Sigmoid colon (tissue), 7 donors: ENCODE results near the gene SORCS2. TPM values are rescaled to one million over a fixed set of nuclear protein-coding genes. Genes with fewer than 3 reads are reported as not detected.

Experiments
- DNase-seq: peaks from one replicate; pipeline ENCODE4 v3.0.0-alpha.2; 2019
- H3K27ac ChIP-seq, 4 donors: fragments of 200-600 bp; sonication (generic); one replicate each; pipeline ENCODE4 v1.5.1; 2016 to 2019; ENCODE audit warnings: mild to moderate bottlenecking in 1 of 4
- H3K27me3 ChIP-seq, 3 donors: fragments of 200-600 bp; sonication (generic); one replicate each; pipeline ENCODE4 v1.5.1; 2019; ENCODE audit warnings: mild to moderate bottlenecking in 1 of 3
- H3K36me3 ChIP-seq, 4 donors: fragments of 200-600 bp; sonication (generic); one replicate each; pipeline ENCODE4 v1.5.1; 2016 to 2019
- H3K4me1 ChIP-seq, 4 donors: fragments of 200-600 bp; sonication (generic); one replicate each; pipeline ENCODE4 v1.5.1; 2017 to 2019
- H3K4me3 ChIP-seq, 4 donors: fragments of 200-600 bp; sonication (generic); one replicate each; pipeline ENCODE4 v1.5.1; 2017 to 2019; ENCODE audit warnings: mild to moderate bottlenecking in 2 of 4, moderate library complexity in 1 of 4
- H3K9me3 ChIP-seq, 4 donors: fragments of 200-600 bp in 3 of 4; sonication (generic) in 3 of 4; one replicate each; pipeline versions ENCODE4 v1.5.1 to v1.6.1; 2013 to 2019
- CTCF ChIP-seq, 4 experiments: fragments of 450-650 bp in 3 of 4; fragments of 200-600 bp in 1 of 4; IDR thresholded peaks; one replicate each; pipeline ENCODE4 v1.5.1; 2016 to 2019; ENCODE audit warnings: antibody characterized with exemption in 4 of 4, mild to moderate bottlenecking in 3 of 4, moderate library complexity in 2 of 4
- EP300 ChIP-seq, 4 donors: sonication (generic); formaldehyde crosslinking; IDR thresholded peaks; one replicate each; pipeline ENCODE4 v1.6.1; 2017; ENCODE audit warnings: antibody characterized with exemption in 4 of 4
- POLR2A ChIP-seq, 2 donors: fragments of 450-650 bp; IDR thresholded peaks; one replicate each; pipeline ENCODE4 v1.6.1; 2016; ENCODE audit warnings: antibody characterized with exemption in 2 of 2, mild to moderate bottlenecking in 2 of 2, moderate library complexity in 2 of 2
- POLR2AphosphoS5 ChIP-seq, 4 donors: sonication (generic); formaldehyde crosslinking; IDR thresholded peaks; one replicate each; pipeline ENCODE4 v1.6.1; 2017; ENCODE audit warnings: antibody characterized with exemption in 4 of 4
- WGBS, 2 donors: extraction: QIAGEN DNeasy Blood & Tissue Kit; methylation state at CpG; one replicate each; pipeline ENCODE4 v1.1.7; 2013; 5-methylcytosine and 5-hydroxymethylcytosine counted together
- intact Hi-C: fragments of 100-400 bp; cut with DNase I; formaldehyde crosslinking; loops from one replicate; pipeline ENCODE4 v1.15.1; 2023
- polyA plus RNA-seq, 3 donors: library from polyadenylated mRNA; stranded (reverse); fragments of 200-250 nt; gene quantifications; one replicate each; pipeline ENCODE4 v1.2.3, GENCODE V29; 2013
- total RNA-seq, 4 donors: library from RNA; depleted of rRNA; stranded (reverse); fragments of >200 nt; gene quantifications; one replicate each; pipeline ENCODE4 v1.1.0, GENCODE V29; 2016
- donor health status: healthy with polysubstance abuse.
- donor health status: Bipolar disorder and iron deficiency.
- donor health status: healthy.

SORCS2 gene
- total and polyA plus RNA-seq, 7 donors, result 1.8 to 6.4 (median 3.9) TPM; not detected in 2

GRCh38 chr4:7384929-7385890 is 192.9 kb downstream of the SORCS2 start:
- Histone ChIP-seq H3K4me1 (peaks cover 0 to 12% (median 6%) of the 10 kb centered on the region in 4 donors), H3K36me3 (no peaks in the 10 kb centered on the region), H3K27me3 (no peaks in the 10 kb centered on the region), H3K27ac (no peak overlapping the region), H3K9me3 (no peaks in the 10 kb centered on the region), H3K4me3 (no peak overlapping the region)
- 71 to 73% methylated on average over 12 of the region's 12 CpGs for WGBS, 2 donors
- TF ChIP-seq EP300 (IDR thresholded peaks at IDR 0.05) (no peak), CTCF (IDR thresholded peaks at IDR 0.05) (no peak), POLR2A (IDR thresholded peaks at IDR 0.05) (no peak), POLR2AphosphoS5 (IDR thresholded peaks at IDR 0.05) (no peak)
- intact Hi-C loops, result no loop called here
- DNase-seq, result peak; percentile 55

- no peaks in the 10 kb centered on the region for H3K9me3 ChIP-seq
- no peak overlapping the region for H3K27ac ChIP-seq
- 91 to 93% methylated on average over 6 of the region's 6 CpGs for WGBS, 2 donors
- H3K4me1 ChIP-seq, result no peaks in the 10 kb centered on the region
- no peaks in the 10 kb centered on the region for H3K36me3 ChIP-seq
- no peak for DNase-seq
- TF ChIP-seq POLR2A (IDR thresholded peaks at IDR 0.05), result no peak
- intact Hi-C loops, result no loop called here
- no peak overlapping the region for H3K4me3 ChIP-seq
- H3K27me3 ChIP-seq, result no peaks in the 10 kb centered on the region
Observed at GRCh38 chr4:7387925-7388324, 195.6 kb downstream of the SORCS2 start.

GRCh38 chr4:7388627-7389026 is 196.3 kb downstream of the SORCS2 start:
- no peak for DNase-seq
- Histone ChIP-seq H3K4me3 (no peak overlapping the region), H3K27me3 (no peaks in the 10 kb centered on the region), H3K4me1 (no peaks in the 10 kb centered on the region), H3K36me3 (no peaks in the 10 kb centered on the region), H3K27ac (no peak overlapping the region), H3K9me3 (no peaks in the 10 kb centered on the region)
- WGBS, 2 donors, result 88 to 91% methylated on average over 13 of the region's 13 CpGs
- intact Hi-C loops, result no loop called here
- no peak for TF ChIP-seq CTCF (IDR thresholded peaks at IDR 0.05)
- TF ChIP-seq POLR2A (IDR thresholded peaks at IDR 0.05), result no peak
- TF ChIP-seq POLR2AphosphoS5 (IDR thresholded peaks at IDR 0.05), result no peak
- no peak for TF ChIP-seq EP300 (IDR thresholded peaks at IDR 0.05)

- Histone ChIP-seq H3K27ac (no peak overlapping the region), H3K9me3 (no peaks in the 10 kb centered on the region), H3K36me3 (no peaks in the 10 kb centered on the region), H3K4me3 (no peak overlapping the region), H3K4me1 (no peaks in the 10 kb centered on the region), H3K27me3 (no peaks in the 10 kb centered on the region)
- TF ChIP-seq EP300 (IDR thresholded peaks at IDR 0.05) (no peak), POLR2AphosphoS5 (IDR thresholded peaks at IDR 0.05) (no peak), POLR2A (IDR thresholded peaks at IDR 0.05) (no peak), CTCF (IDR thresholded peaks at IDR 0.05) (no peak)
- 83 to 87% methylated on average over 15 of the region's 15 CpGs for WGBS, 2 donors
- peak; percentile 60 for DNase-seq
- intact Hi-C loops, result no loop called here
Observed at GRCh38 chr4:7389101-7389701, 196.9 kb downstream of the SORCS2 start.

GRCh38 chr4:7389719-7390118 is 197.4 kb downstream of the SORCS2 start:
- intact Hi-C loops, result no loop called here
- H3K36me3 ChIP-seq, result no peaks in the 10 kb centered on the region
- no peak overlapping the region for H3K27ac ChIP-seq
- H3K27me3 ChIP-seq, result no peaks in the 10 kb centered on the region
- WGBS, 2 donors, result 26 to 45% methylated on average over 12 of the region's 12 CpGs
- no peaks in the 10 kb centered on the region for H3K4me1 ChIP-seq
- H3K4me3 ChIP-seq, result no peak overlapping the region
- no peak for TF ChIP-seq CTCF (IDR thresholded peaks at IDR 0.05)
- no peak for TF ChIP-seq EP300 (IDR thresholded peaks at IDR 0.05)
- no peak for TF ChIP-seq POLR2AphosphoS5 (IDR thresholded peaks at IDR 0.05)
- no peak for TF ChIP-seq POLR2A (IDR thresholded peaks at IDR 0.05)
- DNase-seq, result peak; percentile 56
- H3K9me3 ChIP-seq, result no peaks in the 10 kb centered on the region
